Rectal smooth muscle tissue (tissue), 1 donor: Measurements from ENCODE around the gene VPS33B.

ENCODE experiments used
- H3K27ac ChIP-seq: one replicate; pipeline ENCODE4 v1.7.0; 2013; ENCODE audit warnings: low read depth, low read length, inconsistent platforms
- H3K27me3 ChIP-seq: one replicate; pipeline ENCODE4 v1.7.0; 2013; ENCODE audit warnings: low read length; ENCODE audit not compliant: control insufficient read depth, insufficient read depth
- H3K36me3 ChIP-seq: one replicate; pipeline ENCODE4 v1.7.0; 2013; ENCODE audit warnings: low read length; ENCODE audit not compliant: control insufficient read depth, insufficient read depth
- H3K4me1 ChIP-seq: one replicate; pipeline ENCODE4 v1.7.0; 2013; ENCODE audit warnings: low read length; ENCODE audit not compliant: control insufficient read depth, insufficient read depth
- H3K4me3 ChIP-seq: one replicate; pipeline ENCODE4 v1.7.0; 2013; ENCODE audit warnings: low read length
- H3K9ac ChIP-seq: one replicate; pipeline ENCODE4 v1.7.0; 2013; ENCODE audit warnings: low read length

VPS33B gene

GRCh38 chr15:90950676-90951075 is 71.7 kb downstream of the VPS33B start:
- Histone ChIP-seq H3K36me3 (peaks cover 34% of the 10 kb centered on the region), H3K27me3 (no peaks in the 10 kb centered on the region), H3K27ac (no peak overlapping the region), H3K9ac (no peak overlapping the region), H3K4me3 (no peak overlapping the region), H3K4me1 (no peaks in the 10 kb centered on the region)

GRCh38 chr15:90949979-90950675 is 72.3 kb downstream of the VPS33B start:
- H3K9ac ChIP-seq, result no peak overlapping the region
- no peak overlapping the region for H3K4me3 ChIP-seq
- no peaks in the 10 kb centered on the region for H3K27me3 ChIP-seq
- H3K27ac ChIP-seq, result no peak overlapping the region
- peaks cover 34% of the 10 kb centered on the region for H3K36me3 ChIP-seq
- no peaks in the 10 kb centered on the region for H3K4me1 ChIP-seq
